ENCODE measurements around the gene ADD3.
"Not testable (repeated sequence)": the region's sequence is repeated elsewhere in the genome, so short reads cannot be mapped to it uniquely, and the experiment has no call there.

The ADD3 gene

GRCh38 chr10:110109511-110109910 is 101.7 kb downstream of the ADD3 start:
- Histone ChIP-seq H3K4ac (ENCODE audit: low read depth, low read length) (no peak overlapping the region), H3K4me2 (ENCODE audit: low read length) (no peak overlapping the region), H2BK5ac (ENCODE audit: low read depth, low read length, poor library complexity) (no peak overlapping the region), H3K27ac (ENCODE audit: low read depth, low read length) (no peak overlapping the region), H3K23ac (ENCODE audit: low read length) (no peak overlapping the region), H3K79me2 (ENCODE audit: control insufficient read depth, insufficient read depth, low read length, poor library complexity) (no peaks in the 10 kb centered on the region), H4K12ac (ENCODE audit: low read depth, low read length) (no peak overlapping the region), H3K18ac (ENCODE audit: low read length) (no peak overlapping the region), H3K27me3 (ENCODE audit: insufficient read depth, low read length) (no peaks in the 10 kb centered on the region), H3K4me1 (ENCODE audit: control insufficient read depth in 1 of 2, insufficient read depth in 2 of 2, low read length in 2 of 2) (no peaks in the 10 kb centered on the region), H2BK12ac (ENCODE audit: low read length) (no peak overlapping the region), H4K91ac (ENCODE audit: low read depth, low read length) (no peak overlapping the region), H2BK120ac (ENCODE audit: insufficient read depth, low read length, poor library complexity) (no peak overlapping the region), H3K79me1 (ENCODE audit: low read length) (no peaks in the 10 kb centered on the region), H3K4me3 (ENCODE audit: low read depth, low read length) (no peak overlapping the region), H3K9me3 (ENCODE audit: insufficient read depth, low read depth, low read length) (no peaks in the 10 kb centered on the region), H4K8ac (ENCODE audit: low read depth, low read length) (no peak overlapping the region), H3K14ac (ENCODE audit: low read length) (no peak overlapping the region), H3K36me3 (ENCODE audit: control insufficient read depth in 1 of 2, insufficient read depth in 2 of 2, low read length in 2 of 2) (peaks cover 5 to 8% of the 10 kb centered on the region in 2 experiments), H3K9ac (ENCODE audit: low read length) (no peak overlapping the region), H2AFZ (ENCODE audit: insufficient read depth, low read length, poor library complexity) (no peak overlapping the region), H2AK5ac (ENCODE audit: low read length) (no peak overlapping the region)
- no peak for DNase-seq

DNA sequence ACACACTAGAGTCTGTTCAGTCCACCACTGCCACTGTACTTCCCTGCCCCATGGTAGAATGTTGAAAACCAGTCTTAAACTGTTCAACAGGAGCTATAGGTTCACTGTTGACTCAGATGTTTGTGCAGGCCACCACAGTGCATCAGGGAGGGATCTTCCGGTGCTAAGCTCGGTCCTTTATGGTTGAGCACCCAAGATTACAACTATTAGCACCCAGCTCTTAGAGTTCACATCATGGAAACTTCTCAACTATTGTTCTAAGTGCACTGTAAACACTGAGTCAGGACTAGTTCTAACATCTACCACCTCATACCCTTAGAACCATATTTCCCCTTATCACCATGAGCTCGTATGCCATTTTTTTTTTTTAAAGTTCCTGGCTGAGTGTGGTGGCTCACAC is 102.6 kb downstream of the ADD3 start:
- no peaks in the 10 kb centered on the region for H3K79me2 ChIP-seq (ENCODE audit: control insufficient read depth, insufficient read depth, low read length, poor library complexity)
- no peak overlapping the region for H2BK12ac ChIP-seq (ENCODE audit: low read length)
- H2AK5ac ChIP-seq (ENCODE audit: low read length): no peak overlapping the region
- no peak overlapping the region for H3K9ac ChIP-seq (ENCODE audit: low read length)
- H3K79me1 ChIP-seq (ENCODE audit: low read length): no peaks in the 10 kb centered on the region
- no peak overlapping the region for H3K14ac ChIP-seq (ENCODE audit: low read length)
- H3K4me3 ChIP-seq (ENCODE audit: low read depth, low read length): no peak overlapping the region
- H4K12ac ChIP-seq (ENCODE audit: low read depth, low read length): no peak overlapping the region
- no peaks in the 10 kb centered on the region for H3K27me3 ChIP-seq (ENCODE audit: insufficient read depth, low read length)
- H3K4ac ChIP-seq (ENCODE audit: low read depth, low read length): no peak overlapping the region
- no peak overlapping the region for H3K23ac ChIP-seq (ENCODE audit: low read length)
- H4K91ac ChIP-seq (ENCODE audit: low read depth, low read length): no peak overlapping the region
- H2BK120ac ChIP-seq (ENCODE audit: insufficient read depth, low read length, poor library complexity): no peak overlapping the region
- H3K4me1 ChIP-seq (ENCODE audit: control insufficient read depth in 1 of 2, insufficient read depth in 2 of 2, low read length in 2 of 2): no peaks in the 10 kb centered on the region
- H2BK5ac ChIP-seq (ENCODE audit: low read depth, low read length, poor library complexity): no peak overlapping the region
- no peak overlapping the region for H2AFZ ChIP-seq (ENCODE audit: insufficient read depth, low read length, poor library complexity)
- no CpG with 5 or more reads among the region's 3 CpGs for WGBS (ENCODE audit: extremely low coverage, insufficient coverage, insufficient read length)
- DNase-seq: no peak
- no peak overlapping the region for H3K4me2 ChIP-seq (ENCODE audit: low read length)
- no peaks in the 10 kb centered on the region for H3K9me3 ChIP-seq (ENCODE audit: insufficient read depth, low read depth, low read length)
- H3K27ac ChIP-seq (ENCODE audit: low read depth, low read length): no peak overlapping the region
- no peak overlapping the region for H3K18ac ChIP-seq (ENCODE audit: low read length)
- peaks cover 10 to 11% of the 10 kb centered on the region in 2 experiments for H3K36me3 ChIP-seq (ENCODE audit: control insufficient read depth in 1 of 2, insufficient read depth in 2 of 2, low read length in 2 of 2)
- no peak overlapping the region for H4K8ac ChIP-seq (ENCODE audit: low read depth, low read length)

DNA sequence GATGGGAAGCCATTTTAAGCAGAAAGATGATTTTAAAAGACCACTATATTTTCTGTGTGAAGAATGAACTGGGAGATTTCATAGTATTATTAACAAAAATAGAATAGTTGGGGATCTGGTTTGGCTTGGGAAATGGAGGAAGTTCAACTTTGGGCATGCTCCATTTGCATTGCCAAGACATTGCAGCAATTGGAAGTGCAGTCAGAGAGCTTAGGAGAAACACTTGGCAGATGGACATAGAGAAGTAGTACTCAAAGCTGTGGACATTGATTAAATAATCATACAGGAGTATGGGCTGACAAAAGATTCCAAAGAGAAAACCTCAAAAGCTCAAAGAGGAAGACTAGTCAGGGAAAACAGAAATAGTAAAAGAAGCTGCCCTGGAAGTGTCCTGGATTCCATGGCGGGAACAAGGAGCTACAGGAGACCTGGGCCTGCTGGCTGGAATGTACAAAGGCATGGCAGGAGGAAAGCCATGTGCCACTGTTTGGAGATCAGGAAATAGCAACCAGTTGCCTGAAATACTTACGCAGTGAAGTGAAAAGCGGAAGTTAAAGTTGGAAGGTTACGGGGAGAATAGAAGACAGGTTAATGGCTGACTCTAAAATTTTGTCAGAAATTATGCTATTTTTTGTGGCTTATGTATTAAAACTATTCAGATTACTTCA is 106.0 kb downstream of the ADD3 start:
- H3K36me3 ChIP-seq (ENCODE audit: control insufficient read depth in 1 of 2, insufficient read depth in 2 of 2, low read length in 2 of 2): peaks cover 13 to 21% of the 10 kb centered on the region in 2 experiments
- peak; percentile 3 to 29 for DNase-seq
- H3K27ac ChIP-seq (ENCODE audit: low read depth, low read length): no peak overlapping the region
- H3K4ac ChIP-seq (ENCODE audit: low read depth, low read length): no peak overlapping the region
- no peak overlapping the region for H2BK5ac ChIP-seq (ENCODE audit: low read depth, low read length, poor library complexity)
- H3K4me1 ChIP-seq (ENCODE audit: control insufficient read depth in 1 of 2, insufficient read depth in 2 of 2, low read length in 2 of 2): no peaks in the 10 kb centered on the region
- no peak overlapping the region for H4K12ac ChIP-seq (ENCODE audit: low read depth, low read length)
- no peak overlapping the region for H4K91ac ChIP-seq (ENCODE audit: low read depth, low read length)
- no peak overlapping the region for H2AFZ ChIP-seq (ENCODE audit: insufficient read depth, low read length, poor library complexity)
- H3K18ac ChIP-seq (ENCODE audit: low read length): no peak overlapping the region
- H3K27me3 ChIP-seq (ENCODE audit: insufficient read depth, low read length): no peaks in the 10 kb centered on the region
- no peak overlapping the region for H2BK12ac ChIP-seq (ENCODE audit: low read length)
- no peak overlapping the region for H3K4me3 ChIP-seq (ENCODE audit: low read depth, low read length)
- H3K4me2 ChIP-seq (ENCODE audit: low read length): no peak overlapping the region
- no peak overlapping the region for H2AK5ac ChIP-seq (ENCODE audit: low read length)
- no peaks in the 10 kb centered on the region for H3K79me2 ChIP-seq (ENCODE audit: control insufficient read depth, insufficient read depth, low read length, poor library complexity)
- WGBS (ENCODE audit: extremely low coverage, insufficient coverage, insufficient read length): 100% methylated on average over 2 of the region's 4 CpGs
- H3K23ac ChIP-seq (ENCODE audit: low read length): no peak overlapping the region
- no peaks in the 10 kb centered on the region for H3K9me3 ChIP-seq (ENCODE audit: insufficient read depth, low read depth, low read length)
- no peak overlapping the region for H3K14ac ChIP-seq (ENCODE audit: low read length)
- H3K9ac ChIP-seq (ENCODE audit: low read length): no peak overlapping the region
- no peak overlapping the region for H2BK120ac ChIP-seq (ENCODE audit: insufficient read depth, low read length, poor library complexity)
- no peaks in the 10 kb centered on the region for H3K79me1 ChIP-seq (ENCODE audit: low read length)
- H4K8ac ChIP-seq (ENCODE audit: low read depth, low read length): no peak overlapping the region

- H3K27ac ChIP-seq (ENCODE audit: low read depth, low read length); H2AK5ac ChIP-seq (ENCODE audit: low read length); H3K4me3 ChIP-seq (ENCODE audit: low read depth, low read length); H3K4me2 ChIP-seq (ENCODE audit: low read length); H3K79me2 ChIP-seq (ENCODE audit: control insufficient read depth, insufficient read depth, low read length, poor library complexity); H2AFZ ChIP-seq (ENCODE audit: insufficient read depth, low read length, poor library complexity); H3K9me3 ChIP-seq (ENCODE audit: insufficient read depth, low read depth, low read length); H3K4me1 ChIP-seq (ENCODE audit: control insufficient read depth in 1 of 2, insufficient read depth in 2 of 2, low read length in 2 of 2); H3K23ac ChIP-seq (ENCODE audit: low read length); H2BK12ac ChIP-seq (ENCODE audit: low read length); H2BK120ac ChIP-seq (ENCODE audit: insufficient read depth, low read length, poor library complexity); H3K9ac ChIP-seq (ENCODE audit: low read length); DNase-seq; H3K79me1 ChIP-seq (ENCODE audit: low read length); H3K4ac ChIP-seq (ENCODE audit: low read depth, low read length); H3K27me3 ChIP-seq (ENCODE audit: insufficient read depth, low read length); H3K18ac ChIP-seq (ENCODE audit: low read length); H2BK5ac ChIP-seq (ENCODE audit: low read depth, low read length, poor library complexity); H3K14ac ChIP-seq (ENCODE audit: low read length); H4K8ac ChIP-seq (ENCODE audit: low read depth, low read length); H4K12ac ChIP-seq (ENCODE audit: low read depth, low read length); H4K91ac ChIP-seq (ENCODE audit: low read depth, low read length): not testable (repeated sequence)
- no CpG with 5 or more reads among the region's 2 CpGs for WGBS (ENCODE audit: extremely low coverage, insufficient coverage, insufficient read length)
- H3K36me3 ChIP-seq (ENCODE audit: control insufficient read depth in 1 of 2, insufficient read depth in 2 of 2, low read length in 2 of 2): peaks cover 13 to 23% of the 10 kb centered on the region in 2 experiments
These were observed 106.9 kb downstream of the ADD3 start for GRCh38 chr10:110114668-110115067.

Measured in trophoblast cell (in vitro differentiated cells and primary cell).